NCI-H524 (cell line): ENCODE results near the gene NPC1L1.

Experiments used
- DNase-seq, 2 experiments: peaks; one replicate each; lab custom pipeline; 2025; lab: John Stamatoyannopoulos, UW

NPC1L1 gene

DNA sequence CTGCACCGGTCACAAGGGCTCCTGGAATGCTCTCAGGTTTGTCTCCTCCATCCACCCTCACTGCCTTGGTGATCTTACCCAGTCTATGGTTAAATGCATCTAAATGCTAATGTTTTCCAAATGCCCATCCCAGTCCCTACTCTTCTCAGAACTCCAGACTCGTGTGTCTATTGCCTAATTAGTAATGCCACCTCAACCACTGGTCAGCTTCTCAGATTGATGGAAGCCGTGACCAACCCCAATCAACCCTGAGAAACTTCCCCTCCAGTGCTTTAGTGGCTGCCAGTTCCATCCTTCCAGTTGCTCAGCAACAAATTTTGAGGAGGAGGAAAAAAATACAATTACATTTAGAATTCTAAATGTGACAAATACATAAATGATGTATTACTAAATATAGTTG lies 69.3 kb downstream of the NPC1L1 start:
- no peak for DNase-seq

DNA sequence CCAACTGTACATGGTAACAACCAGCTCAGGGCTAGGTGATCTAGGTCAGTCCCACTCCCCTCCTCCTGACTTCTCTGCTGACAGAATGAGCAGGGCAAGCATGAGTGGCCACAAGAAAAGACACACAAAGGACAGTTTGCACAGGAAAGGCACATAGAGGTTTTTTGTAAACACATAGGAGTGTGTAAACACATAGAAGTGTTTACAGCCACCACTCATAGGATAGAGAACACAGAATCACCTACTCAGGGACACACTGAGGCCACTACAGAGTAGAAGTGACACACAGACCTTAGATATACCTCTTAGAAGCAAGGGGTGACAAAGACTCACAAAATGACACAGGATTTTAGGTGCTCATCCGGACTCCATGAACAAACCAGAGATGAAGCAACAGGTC lies 69.7 kb downstream of the NPC1L1 start:
- DNase-seq: no peak

DNA sequence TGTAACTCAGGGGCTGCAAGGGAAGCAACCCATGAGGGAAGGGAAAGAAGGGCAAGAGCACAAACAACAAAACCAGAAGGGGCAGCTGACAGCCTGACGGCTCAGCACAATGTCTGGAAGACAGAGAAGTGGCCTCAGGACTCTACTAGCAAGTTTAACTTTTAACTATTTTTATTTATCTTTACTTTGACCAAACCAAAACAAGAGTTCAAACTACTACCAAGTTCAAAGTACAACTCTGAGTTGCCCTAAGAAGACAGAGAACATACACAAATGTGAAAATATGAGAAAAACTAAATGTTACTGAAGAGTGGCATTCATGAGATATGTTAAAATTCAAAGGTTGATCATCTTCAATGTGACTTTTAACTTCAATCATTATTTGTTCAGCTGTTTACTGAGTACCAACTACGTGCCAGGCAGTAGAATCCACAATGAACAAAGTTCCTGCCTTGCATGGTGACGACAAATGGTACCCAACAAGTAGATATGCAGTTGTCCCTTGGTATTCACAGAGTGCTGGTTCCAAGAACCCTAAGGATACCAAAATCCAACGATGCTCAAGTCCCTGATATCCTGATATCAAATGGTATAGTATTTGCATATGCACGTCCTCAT lies 70.4 kb downstream of the NPC1L1 start:
- no peak for DNase-seq

DNA sequence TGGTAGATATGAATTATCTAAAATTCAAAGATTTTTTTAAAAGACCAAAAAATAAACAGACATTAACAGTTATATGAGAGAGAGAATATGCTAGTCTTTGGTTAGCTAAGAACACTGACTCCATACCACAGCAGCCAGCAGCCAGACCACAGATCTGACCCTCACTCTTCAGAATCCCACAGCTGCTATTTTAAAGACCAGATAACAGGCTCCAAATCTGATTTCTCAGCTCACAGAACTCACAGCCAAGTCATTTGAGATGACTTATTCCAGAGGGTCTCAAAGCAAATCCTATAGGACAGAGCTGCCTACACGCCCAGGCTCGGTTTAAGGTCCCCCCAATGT lies 71.0 kb downstream of the NPC1L1 start:
- DNase-seq: no peak

DNA sequence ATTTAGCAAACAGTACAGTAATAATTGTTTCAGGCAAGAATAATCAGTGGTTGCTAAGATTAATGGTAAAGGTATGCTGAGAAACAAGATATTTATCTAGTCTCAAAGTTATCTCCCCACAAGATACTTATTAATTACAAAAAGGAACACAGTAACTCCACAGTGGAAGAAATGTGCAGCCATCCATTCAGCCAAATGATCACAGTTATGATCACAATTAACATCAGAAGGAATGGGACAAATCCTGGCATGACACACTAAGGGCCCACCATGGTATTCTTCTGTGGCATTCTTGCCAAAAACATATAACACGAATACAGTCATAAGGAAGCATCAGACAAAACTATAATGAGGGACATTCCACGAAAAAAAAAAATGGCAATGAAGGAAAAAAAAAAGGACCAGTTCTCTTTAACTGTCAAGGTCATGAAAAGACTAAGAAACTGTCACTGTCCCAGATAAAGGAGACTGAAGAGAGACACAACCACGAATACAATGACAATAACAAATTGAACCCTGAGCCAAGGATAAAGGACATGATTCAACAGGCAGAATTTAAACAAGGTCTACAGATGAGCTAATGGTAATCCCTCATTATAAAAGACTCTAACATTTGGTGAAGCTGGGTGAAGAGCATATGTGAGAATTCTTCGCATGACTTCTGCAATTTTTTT lies 71.5 kb downstream of the NPC1L1 start:
- no peak for DNase-seq

DNA sequence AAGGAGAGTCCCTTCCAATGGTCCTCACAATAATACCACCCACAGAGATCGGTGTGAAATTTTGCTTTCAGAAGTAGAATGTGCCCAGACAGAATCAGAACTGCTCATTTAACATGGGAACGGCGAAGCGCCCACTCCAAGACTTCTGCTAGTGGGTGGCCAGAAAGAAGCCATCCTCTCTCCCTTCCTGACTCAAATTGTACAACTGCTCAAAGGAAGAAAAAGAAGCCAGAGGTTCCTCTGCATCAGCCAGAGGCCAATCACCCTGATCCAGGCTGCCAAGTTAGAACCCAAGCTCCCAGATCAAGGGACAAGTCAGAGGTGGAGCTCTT lies 73.9 kb downstream of the NPC1L1 start:
- DNase-seq: no peak

DNA sequence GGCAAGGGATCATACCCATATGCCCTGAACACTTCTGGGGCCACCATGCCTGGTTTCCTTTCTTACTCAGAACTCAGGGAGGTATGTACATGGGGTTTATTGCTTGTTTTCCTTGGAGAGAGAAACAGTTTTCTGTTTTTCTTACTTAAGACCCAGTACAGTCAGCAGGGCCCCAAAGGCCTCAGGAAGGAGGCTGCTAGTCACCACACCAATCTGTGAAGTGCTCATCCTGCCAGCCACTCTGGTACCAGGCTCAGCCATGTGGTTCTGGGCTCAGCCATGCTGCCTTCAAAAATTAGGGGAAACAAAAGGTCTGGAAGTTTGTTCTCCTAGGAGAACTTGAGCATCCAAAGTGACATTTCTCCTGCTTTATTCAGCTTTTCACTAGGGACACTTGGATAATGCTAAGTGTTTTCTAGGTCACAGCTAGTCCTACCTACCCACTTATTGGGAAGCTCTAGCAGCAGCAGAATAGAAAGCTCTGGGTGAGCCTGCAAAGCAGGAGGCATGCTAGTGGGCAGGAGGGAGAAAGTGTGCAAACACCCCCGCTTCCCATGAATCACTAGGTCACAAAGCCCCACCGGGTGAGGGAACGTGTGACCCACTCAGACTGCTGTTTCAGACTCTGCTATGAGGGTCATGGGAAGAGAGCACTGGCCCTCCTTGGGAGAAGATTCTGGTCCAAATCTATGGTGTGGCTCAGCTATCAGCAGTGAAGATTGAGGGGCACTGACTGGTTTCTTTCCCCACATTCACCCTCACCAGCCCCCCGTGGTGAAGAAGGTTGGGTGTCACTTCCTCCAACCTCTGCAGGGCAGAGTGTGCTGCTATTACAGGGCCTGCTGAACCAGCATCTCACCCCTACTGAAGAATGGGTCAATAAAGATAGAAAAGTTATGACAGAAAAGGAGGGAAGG lies 74.6 kb downstream of the NPC1L1 start:
- DNase-seq: no peak

DNA sequence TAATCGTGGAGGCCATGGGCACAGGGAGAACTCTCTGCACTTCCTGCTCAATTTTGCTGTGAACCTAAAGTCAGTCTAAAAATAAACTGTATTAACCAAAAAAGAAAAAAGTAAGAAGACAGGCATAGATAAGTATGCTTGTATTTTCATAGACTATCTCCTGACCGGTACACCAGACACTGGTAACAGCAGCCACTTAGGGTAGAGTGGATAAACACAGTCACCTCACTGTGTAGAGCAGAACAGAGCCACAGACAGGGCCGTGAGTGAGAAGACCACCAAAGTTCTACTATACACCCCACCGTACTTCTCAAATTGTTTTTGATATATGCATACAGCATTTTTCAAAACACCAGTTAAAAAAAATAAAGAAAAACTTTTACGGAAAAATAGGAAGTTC lies 75.6 kb downstream of the NPC1L1 start:
- no peak for DNase-seq

DNA sequence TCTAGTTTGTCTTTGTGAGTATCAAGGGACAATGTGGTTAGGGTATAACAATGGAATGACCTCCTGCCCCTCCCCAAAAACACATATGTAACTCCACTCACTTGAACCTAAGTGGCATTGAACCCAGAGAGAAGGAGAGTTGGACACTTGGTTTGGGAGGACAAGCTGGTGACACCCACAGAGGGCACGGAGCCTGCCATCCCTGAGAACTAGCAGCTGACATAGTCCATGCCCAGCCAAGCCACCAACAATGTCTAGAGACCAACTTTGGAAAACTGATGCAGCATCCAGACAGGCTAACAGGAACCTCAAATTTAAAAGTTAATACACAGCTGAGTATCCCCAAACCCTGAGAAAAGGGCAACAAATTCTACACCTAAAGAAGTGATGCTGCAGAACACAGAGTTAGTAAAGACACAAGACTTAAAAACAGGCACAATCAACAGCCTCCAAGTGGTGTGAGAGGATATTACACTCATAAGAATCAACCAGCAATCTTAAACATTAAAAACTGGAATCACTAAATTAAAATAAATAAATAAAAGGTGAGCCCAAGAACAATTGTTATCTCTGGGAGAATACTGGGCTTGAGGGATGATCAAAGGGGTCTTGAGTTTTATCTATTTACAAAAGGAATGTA lies 77.8 kb downstream of the NPC1L1 start:
- DNase-seq: no peak
